ENCODE results near the gene CD46. TPM values are rescaled to one million over a fixed set of nuclear protein-coding genes. Genes with fewer than 3 reads are reported as not detected.
A peak's percentile ranks its signal among the peaks of the same experiment; 100 is the strongest.

Gene CD46
- total RNA-seq, 2 donors from 2014 or later = 88.2 to 122 TPM

DNA sequence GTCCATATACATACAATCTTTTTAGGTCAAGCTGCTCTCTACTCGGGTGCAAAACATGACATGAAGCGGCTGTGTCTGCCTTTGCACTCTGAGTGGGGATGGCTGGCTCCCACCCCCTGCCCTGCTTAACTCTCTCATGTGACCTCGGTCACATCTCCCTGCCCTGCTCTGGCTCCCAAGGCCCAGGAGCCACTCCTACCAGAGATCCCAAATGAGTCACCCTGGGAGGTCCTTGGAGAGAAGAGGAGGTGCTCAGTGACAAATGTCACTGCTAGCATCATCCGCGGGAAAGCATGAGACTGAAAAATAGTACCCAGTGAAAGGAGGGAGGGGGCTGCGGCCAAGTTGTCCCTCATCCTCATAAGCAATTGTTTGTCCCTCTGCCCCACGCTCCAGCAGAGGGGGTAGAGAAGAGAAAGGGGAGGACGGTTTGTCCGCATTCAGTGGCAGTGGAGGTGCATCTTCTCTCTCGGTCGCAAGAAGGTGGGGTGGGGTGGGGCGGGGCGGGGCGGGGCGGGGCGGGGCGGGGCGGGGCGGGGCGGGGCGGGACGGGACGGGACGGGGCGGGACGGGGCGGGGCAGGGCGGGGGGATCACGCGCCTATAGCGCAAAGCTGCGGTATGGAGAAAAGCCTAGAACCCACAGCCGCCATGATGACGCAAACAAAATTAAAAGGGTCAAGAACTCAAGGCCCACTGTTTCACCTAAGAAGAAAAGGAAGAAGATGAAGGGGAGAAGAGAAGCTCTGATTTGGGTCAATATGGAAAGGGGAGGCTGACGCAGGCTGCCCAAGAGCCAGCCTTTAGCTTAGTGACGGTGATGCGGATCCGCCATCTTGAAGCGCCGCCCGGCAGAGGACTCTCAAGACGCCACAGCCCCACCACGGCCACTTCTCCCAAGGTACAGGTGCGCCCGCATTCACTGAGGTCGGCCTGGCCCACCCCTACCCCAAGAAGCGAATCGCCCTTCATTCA lies 66.2 kb downstream of the CD46 start:
- Mint-ChIP-seq H3K4me3 (no peak overlapping the region), H3K36me3 (peaks cover 14% of the 10 kb centered on the region), H3K27ac (no peak overlapping the region), H3K27me3 (no peaks in the 10 kb centered on the region), H3K4me1 (ENCODE audit: low read depth in 2 of 2) (peaks cover 46 to 51% of the 10 kb centered on the region in 2 donors), H3K9me3 (no peaks in the 10 kb centered on the region)
- no peak for DNase-seq (ENCODE audit: low spot score)
- no peak for ATAC-seq

DNA sequence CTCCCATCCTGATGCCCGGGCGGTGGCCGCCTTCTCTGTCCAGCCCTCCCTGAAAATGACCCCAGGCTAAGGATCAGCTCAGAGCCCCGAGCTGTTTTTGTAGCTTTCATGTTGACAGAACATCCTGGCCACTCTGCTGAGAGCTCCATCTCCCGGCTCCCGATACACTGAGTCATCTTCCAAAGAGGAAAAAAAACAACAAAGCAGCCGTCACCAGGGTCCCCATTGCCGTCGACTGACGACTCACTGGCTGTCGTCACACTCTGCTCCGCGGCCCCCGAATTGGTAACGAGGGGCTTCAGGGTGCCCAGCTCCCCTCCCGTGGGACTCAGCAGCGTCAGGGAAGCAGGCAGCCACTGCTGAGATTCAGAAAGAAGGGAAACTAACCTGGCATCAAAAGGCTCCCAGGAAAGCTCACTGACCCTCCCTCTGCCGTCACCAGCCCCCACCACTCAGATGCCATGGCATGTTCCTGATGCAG lies 67.2 kb downstream of the CD46 start:
- Mint-ChIP-seq H3K27me3 (no peaks in the 10 kb centered on the region), H3K9me3 (no peaks in the 10 kb centered on the region), H3K4me3 (no peak overlapping the region), H3K4me1 (ENCODE audit: low read depth in 2 of 2) (peaks cover 53 to 55% of the 10 kb centered on the region in 2 donors), H3K27ac (no peak overlapping the region), H3K36me3 (peaks cover 18% of the 10 kb centered on the region)
- DNase-seq (ENCODE audit: low spot score) (no peak), ATAC-seq (no peak)

DNA sequence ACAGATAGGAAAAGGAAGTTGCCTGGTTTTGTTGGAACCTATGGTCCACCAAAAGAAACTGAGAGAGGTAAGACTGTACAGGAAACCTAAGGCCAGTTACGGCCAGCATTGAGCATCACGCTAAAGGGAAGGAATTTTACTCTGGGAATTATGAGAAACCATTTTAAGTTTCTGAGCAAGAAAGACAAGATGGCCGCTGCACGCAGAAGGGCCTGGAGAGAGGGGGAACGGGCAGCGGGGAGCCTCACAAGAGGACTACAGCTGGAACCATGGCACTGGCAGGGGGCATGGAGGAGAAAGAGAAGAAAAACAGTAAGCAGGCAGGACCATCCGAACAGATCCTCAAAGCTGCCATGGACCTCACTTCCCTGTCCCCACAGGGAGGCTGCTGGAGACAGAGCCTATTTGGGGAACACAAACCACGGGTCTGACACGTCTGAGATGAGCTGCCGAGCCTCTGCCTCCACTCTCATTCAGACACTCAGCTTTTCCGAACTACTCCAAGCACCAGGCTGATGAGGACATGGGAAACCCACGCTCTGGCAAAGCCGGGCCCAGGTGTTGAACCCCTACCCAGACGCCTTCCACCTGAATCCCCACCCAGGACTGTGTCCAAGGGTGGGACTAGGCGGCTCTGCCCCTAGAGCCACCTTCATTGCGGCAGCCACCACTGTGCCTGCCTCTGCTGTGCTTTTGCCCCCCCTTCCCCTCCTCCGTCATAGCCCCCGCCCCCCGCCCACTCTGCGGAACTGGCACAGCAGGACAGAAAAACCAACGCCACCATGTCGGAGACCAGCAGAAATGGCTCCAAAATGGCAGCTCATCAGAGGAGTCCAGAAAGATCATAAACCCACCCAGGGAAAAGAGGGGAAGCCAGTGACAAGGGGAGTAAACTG lies 69.0 kb downstream of the CD46 start:
- Mint-ChIP-seq H3K4me1 (ENCODE audit: low read depth in 2 of 2) (peaks cover 61 to 64% of the 10 kb centered on the region in 2 donors), H3K4me3 (no peak overlapping the region), H3K27ac (peak overlapping the region in 1 of 2 donors; percentile 48), H3K9me3 (no peaks in the 10 kb centered on the region), H3K36me3 (peaks cover 10% of the 10 kb centered on the region), H3K27me3 (no peaks in the 10 kb centered on the region)
- DNase-seq (ENCODE audit: low spot score) (no peak), ATAC-seq (no peak)

DNA sequence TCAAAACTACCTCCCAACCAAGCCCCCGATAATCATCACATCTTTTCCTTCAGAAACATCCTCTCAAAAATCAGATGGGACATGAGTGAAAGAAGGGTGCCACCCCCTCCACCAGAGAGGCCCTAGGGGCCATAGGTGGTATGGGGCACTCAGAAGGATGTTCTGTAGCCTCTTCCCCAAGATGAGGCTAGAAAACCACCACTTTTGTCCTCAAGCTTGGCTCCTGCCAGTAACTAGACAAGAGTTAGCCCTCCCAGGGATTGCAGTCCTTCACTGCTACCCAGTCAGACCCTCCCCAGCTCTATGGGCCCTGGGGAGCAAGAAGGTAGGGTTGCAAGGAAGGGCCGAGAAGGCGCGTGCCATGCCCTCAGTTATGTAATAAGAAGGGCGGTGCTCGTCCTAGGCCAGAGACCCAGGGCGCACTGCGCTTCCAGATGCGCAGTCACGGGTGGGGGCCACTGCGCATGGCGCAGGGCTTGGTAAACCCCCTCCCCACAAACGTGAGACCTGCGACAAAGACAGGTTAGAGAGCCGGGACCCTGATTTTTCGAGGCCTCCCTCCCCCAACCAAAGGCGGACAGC lies 69.7 kb downstream of the CD46 start:
- H3K36me3 Mint-ChIP-seq = peaks cover 6% of the 10 kb centered on the region

DNA sequence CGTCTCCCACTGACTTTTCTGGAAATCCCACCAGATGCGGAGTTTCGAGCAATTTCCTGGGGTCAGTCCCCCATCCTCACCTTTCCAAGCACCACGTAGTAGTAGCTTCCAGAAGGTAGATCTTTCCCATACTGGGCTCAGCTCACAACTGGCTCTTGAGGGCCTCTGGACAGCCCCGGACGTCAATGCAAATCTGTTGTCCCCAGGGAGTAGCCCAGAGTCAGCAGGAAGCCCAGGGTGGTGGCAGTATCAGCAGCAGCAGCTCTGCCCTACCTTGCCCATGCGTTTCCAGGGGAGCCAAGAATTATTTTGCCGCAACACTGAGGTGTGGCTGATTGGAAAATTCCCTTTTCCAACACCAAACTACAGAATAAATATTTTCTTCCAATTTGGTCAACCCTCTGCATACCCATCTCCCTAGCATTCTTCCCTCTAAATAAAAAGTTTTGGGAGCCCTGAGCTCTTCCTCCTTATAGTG lies 70.3 kb downstream of the CD46 start:
- ATAC-seq (no peak), DNase-seq (ENCODE audit: low spot score) (no peak)
- peak overlapping the region; percentile 71 for H3K4me3 Mint-ChIP-seq
- no peaks in the 10 kb centered on the region for H3K9me3 Mint-ChIP-seq
- peaks cover 6% of the 10 kb centered on the region for H3K36me3 Mint-ChIP-seq
- H3K27ac Mint-ChIP-seq = peak overlapping the region; percentile 99
- H3K4me1 Mint-ChIP-seq (ENCODE audit: low read depth in 2 of 2) = peaks cover 59 to 64% of the 10 kb centered on the region in 2 donors
- H3K27me3 Mint-ChIP-seq = no peaks in the 10 kb centered on the region

More for the DNA sequence above, 69.7 kb downstream of the CD46 start:
- no peaks in the 10 kb centered on the region for H3K9me3 Mint-ChIP-seq
- peaks cover 61 to 64% of the 10 kb centered on the region in 2 donors for H3K4me1 Mint-ChIP-seq (ENCODE audit: low read depth in 2 of 2)
- H3K27me3 Mint-ChIP-seq = no peaks in the 10 kb centered on the region
- no peak overlapping the region for H3K27ac Mint-ChIP-seq
- no peak for DNase-seq (ENCODE audit: low spot score)
- H3K4me3 Mint-ChIP-seq = no peak overlapping the region
- ATAC-seq = no peak

DNA sequence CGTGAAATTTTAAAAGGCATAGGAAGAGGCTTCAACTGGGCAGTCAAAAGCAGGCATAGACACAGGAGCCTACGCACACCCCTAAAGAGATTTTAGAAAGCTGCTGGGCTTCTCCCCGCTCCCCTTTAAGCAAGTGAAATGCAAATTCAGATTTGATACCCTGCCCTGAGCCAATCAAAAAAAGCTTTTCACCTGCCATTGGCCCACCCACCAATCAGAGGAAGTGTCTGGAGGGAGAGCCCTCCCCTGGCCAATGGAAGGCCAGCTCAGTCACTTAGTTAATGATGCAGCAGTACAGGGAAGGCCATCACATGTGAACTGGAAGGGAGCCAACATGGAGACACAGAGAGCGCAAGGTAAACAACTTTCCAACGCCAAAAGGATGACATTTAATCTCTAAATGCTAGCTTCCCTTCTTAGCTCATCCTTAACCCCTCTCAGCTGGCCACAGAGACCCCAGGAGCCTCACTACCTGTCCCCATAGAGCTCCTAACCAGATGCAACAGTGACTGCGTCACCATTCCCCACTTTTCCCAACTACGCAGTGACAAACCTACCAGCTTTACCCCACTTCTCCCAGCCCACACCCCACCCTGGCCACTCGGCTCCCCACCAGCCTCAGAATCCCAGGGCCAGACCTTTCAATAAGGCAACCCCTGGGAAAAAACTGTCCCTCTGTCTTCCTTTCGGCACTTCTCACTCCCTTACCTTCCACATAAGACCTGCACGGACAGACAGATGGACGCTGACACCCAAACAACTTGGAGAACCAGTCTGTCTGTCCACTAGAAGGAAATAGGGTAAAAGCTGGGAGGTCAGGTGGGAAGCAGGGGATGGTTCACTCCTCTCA lies 71.0 kb downstream of the CD46 start:
- H3K27ac Mint-ChIP-seq = peak overlapping the region; percentile 99
- no peaks in the 10 kb centered on the region for H3K9me3 Mint-ChIP-seq
- H3K27me3 Mint-ChIP-seq = no peaks in the 10 kb centered on the region
- peak overlapping the region; percentile 71 for H3K4me3 Mint-ChIP-seq
- peaks cover 6% of the 10 kb centered on the region for H3K36me3 Mint-ChIP-seq
- H3K4me1 Mint-ChIP-seq (ENCODE audit: low read depth in 2 of 2) = peaks cover 54 to 66% of the 10 kb centered on the region in 2 donors
- ATAC-seq = no peak
- DNase-seq (ENCODE audit: low spot score) = no peak

DNA sequence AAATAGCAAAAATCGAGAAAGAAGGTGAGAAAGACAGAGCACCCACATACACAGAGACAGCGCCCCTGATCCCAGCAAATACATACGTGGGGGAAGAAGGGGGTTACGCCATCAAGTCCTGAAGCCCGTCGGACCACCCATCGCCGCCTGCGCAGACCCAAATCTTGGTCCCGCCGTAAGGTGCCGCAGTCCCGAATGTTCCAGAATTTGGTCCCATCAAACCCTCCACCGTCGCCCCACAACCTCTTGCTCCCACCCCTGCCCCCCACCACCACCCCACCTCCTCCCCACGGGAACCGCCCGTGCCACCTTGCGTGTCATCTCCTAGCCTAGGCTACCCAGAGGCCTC lies 71.7 kb downstream of the CD46 start:
- Mint-ChIP-seq H3K27me3 (no peaks in the 10 kb centered on the region), H3K27ac (peak overlapping the region; percentile 99), H3K9me3 (no peaks in the 10 kb centered on the region), H3K4me3 (peak overlapping the region; percentile 95), H3K4me1 (ENCODE audit: low read depth in 2 of 2) (peaks cover 59 to 71% of the 10 kb centered on the region in 2 donors), H3K36me3 (peaks cover 6% of the 10 kb centered on the region)
- ATAC-seq (no peak), DNase-seq (ENCODE audit: low spot score) (no peak)

DNA sequence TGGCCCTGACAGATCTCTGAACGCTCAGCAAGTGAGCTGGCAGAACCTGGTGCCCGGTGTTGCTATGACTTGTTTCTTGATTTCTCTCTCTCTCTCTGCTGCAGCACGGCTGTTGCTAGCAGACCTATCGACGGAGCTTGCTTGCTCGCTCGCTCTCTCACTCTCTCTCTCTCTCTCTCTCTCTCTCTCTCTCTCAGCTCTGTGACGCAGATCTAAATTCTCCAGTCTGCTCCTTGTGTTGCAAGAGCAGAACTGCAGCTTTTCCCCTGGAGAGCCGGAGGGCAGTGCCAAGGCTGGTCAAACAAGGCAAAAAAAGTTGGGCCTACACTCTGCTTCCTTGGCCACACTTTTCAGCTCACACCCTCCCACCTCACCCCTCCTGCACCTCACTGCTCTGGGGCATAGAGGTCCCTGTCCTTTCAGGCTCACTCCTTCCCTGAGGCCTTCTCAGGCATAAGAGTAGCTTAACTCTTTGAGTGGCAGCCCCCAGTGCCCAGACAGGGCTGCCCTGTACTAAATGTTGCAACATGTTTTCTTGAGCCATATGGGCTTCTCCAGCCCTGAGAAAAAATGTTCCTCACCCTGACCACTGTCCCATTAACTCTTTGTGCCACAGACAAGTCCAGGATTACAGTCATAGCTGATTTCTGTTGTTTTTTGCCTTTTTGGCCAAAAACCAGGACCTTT lies 72.2 kb downstream of the CD46 start:
- peak; percentile 78 for DNase-seq (ENCODE audit: low spot score)
- ATAC-seq = peak; percentile 52 to 59
- peaks cover 62 to 77% of the 10 kb centered on the region in 2 donors for H3K4me1 Mint-ChIP-seq (ENCODE audit: low read depth in 2 of 2)
- H3K27ac Mint-ChIP-seq = peak overlapping the region; percentile 99
- no peaks in the 10 kb centered on the region for H3K9me3 Mint-ChIP-seq
- peak overlapping the region; percentile 95 for H3K4me3 Mint-ChIP-seq
- no peaks in the 10 kb centered on the region for H3K27me3 Mint-ChIP-seq
- H3K36me3 Mint-ChIP-seq = peaks cover 6% of the 10 kb centered on the region

DNA sequence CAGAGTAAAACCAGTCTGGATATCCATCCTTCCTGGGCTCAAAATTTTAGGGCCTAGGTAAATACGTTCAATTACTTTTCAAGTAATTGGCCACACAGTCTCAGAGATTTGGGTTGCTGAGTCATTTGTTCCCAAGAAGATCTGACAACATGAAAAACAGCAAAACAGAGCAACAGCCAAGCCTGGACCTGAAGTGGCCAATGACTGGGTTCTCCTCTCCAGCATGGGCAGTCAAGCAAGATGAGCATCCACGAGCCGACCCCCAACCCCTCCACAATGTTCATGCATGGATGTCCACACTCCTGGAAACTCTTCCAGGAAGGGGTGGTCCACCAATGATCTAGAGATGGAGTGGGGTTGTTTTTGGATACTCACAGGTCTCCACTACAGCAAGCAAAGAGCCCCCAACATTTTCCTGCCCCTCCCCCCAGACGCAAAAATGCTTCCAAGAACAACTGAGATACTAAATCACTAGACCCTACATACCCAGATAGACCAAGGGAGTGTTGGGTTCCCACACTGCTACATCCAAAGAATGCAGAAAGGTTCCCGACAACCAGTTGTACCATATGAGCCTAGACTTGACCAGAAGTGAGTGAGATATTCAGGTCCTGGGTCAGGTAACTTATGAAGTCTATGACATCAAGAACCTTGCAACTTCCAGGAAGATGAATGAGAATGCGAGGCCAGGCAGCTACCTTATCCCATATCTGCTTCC lies 73.0 kb downstream of the CD46 start:
- H3K36me3 Mint-ChIP-seq = peaks cover 6% of the 10 kb centered on the region
- no peaks in the 10 kb centered on the region for H3K27me3 Mint-ChIP-seq
- peak overlapping the region; percentile 95 for H3K4me3 Mint-ChIP-seq
- H3K4me1 Mint-ChIP-seq (ENCODE audit: low read depth in 2 of 2) = peaks cover 61 to 78% of the 10 kb centered on the region in 2 donors
- DNase-seq (ENCODE audit: low spot score) = no peak
- H3K27ac Mint-ChIP-seq = peak overlapping the region; percentile 99
- no peaks in the 10 kb centered on the region for H3K9me3 Mint-ChIP-seq
- no peak for ATAC-seq

DNA sequence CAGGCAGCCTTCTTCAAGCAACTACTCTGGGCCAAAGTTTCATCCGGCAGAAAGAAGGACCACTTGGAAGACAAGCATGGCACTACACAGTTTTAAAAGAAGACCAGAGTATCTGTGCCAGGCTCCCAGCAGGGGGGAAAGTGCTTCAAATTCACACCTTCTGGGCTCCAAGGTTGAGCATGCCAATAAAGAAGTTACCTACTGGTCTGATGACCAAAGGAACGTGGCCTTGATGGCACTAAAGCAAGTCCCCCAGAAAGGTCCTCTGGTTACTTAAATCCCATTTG lies 73.5 kb downstream of the CD46 start:
- peak overlapping the region; percentile 99 for H3K27ac Mint-ChIP-seq
- peaks cover 6% of the 10 kb centered on the region for H3K36me3 Mint-ChIP-seq
- H3K9me3 Mint-ChIP-seq = no peaks in the 10 kb centered on the region
- no peaks in the 10 kb centered on the region for H3K27me3 Mint-ChIP-seq
- peaks cover 61 to 78% of the 10 kb centered on the region in 2 donors for H3K4me1 Mint-ChIP-seq (ENCODE audit: low read depth in 2 of 2)
- H3K4me3 Mint-ChIP-seq = peak overlapping the region; percentile 95
- DNase-seq (ENCODE audit: low spot score) = no peak
- no peak for ATAC-seq

DNA sequence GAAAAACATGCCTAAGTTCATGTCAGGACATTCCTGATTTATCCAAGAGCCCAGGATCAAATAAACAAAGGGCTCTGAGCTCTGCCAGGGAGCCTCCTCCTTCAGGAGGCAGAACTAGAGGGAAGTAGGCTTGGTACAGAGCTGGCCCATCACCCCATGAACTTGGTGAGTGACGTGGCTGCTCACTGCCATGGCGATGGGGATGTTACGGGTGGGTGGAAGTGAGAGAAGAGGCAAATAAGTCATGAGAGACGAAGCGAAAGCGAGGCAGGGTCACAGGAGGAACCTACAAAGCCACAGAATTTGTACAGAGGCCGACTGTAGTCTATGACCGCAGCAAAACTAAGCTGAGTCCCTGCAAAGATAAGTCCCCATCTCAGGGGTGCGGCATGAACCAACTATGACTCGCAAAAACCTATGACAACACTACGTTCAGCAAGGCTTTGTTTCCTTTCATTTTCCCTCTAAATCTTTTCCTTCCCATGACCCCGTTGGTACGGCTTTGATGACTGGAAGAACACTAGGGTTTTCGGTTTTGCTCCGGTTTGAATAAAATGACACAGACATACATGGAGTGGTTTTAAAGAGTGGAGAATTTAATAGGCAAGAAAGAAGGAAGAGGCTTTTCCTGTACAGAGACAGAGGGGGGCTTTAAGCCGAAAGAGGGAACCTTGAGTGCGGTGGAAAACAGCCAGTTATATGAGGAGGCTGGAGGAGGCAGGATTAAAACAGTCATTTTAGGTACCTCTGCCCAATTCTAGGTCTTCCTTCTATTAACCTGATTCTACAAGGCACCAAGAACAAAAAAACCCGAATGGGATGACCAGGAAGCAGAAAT lies 74.1 kb downstream of the CD46 start:
- Mint-ChIP-seq H3K9me3 (no peaks in the 10 kb centered on the region), H3K4me3 (peak overlapping the region; percentile 95), H3K27me3 (no peaks in the 10 kb centered on the region), H3K4me1 (ENCODE audit: low read depth in 2 of 2) (peaks cover 61 to 79% of the 10 kb centered on the region in 2 donors), H3K27ac (peak overlapping the region; percentile 99), H3K36me3 (peaks cover 6% of the 10 kb centered on the region)
- ATAC-seq = peak; percentile 92 to 95
- peak; percentile 93 for DNase-seq (ENCODE audit: low spot score)
